Thyroid gland (tissue), 4 donors: ENCODE data around the gene MUC13. TPM values are rescaled to one million over a fixed set of nuclear protein-coding genes. Genes with fewer than 3 reads are reported as not detected.
A peak's percentile ranks its signal among the peaks of the same experiment; 100 is the strongest.

Source experiments
- DNase-seq, 2 donors: peaks; one replicate each; pipeline ENCODE4 v3.0.0-alpha.2; 2019
- H3K27ac ChIP-seq, 3 donors: fragments of 200-600 bp; sonication (generic); 1 replicate in 2 of 3; 2 replicates in 1 of 3; pipeline ENCODE4 v1.5.1; 2016 to 2019; ENCODE audit warnings: mild to moderate bottlenecking in 1 of 3, moderate library complexity in 1 of 3
- H3K27me3 ChIP-seq: fragments of 200-600 bp; sonication (generic); one replicate; pipeline ENCODE4 v1.5.1; 2019
- H3K36me3 ChIP-seq, 2 donors: fragments of 200-600 bp; sonication (generic); one replicate each; pipeline ENCODE4 v1.5.1; 2016 to 2019
- H3K4me1 ChIP-seq, 2 donors: fragments of 200-600 bp; sonication (generic); one replicate each; pipeline ENCODE4 v1.5.1; 2017 to 2019
- H3K4me3 ChIP-seq, 3 donors: fragments of 200-600 bp; sonication (generic); replicated peaks in 1 of 3; 1 replicate in 2 of 3; 2 replicates in 1 of 3; pipeline ENCODE4 v1.5.1; 2016; ENCODE audit warnings: mild to moderate bottlenecking in 1 of 3
- H3K9me3 ChIP-seq: fragments of 200-600 bp; sonication (generic); one replicate; pipeline ENCODE4 v1.5.1; 2017
- POLR2A ChIP-seq, 2 donors: fragments of 450-650 bp; IDR thresholded peaks; one replicate each; pipeline ENCODE4 v1.6.1; 2017; ENCODE audit warnings: antibody characterized with exemption in 2 of 2, mild to moderate bottlenecking in 2 of 2, moderate library complexity in 1 of 2
- WGBS, 2 donors: methylation state at CpG; one replicate each; pipeline ENCODE4 v1.1.5; 2017; 5-methylcytosine and 5-hydroxymethylcytosine counted together
- intact Hi-C: fragments of 100-400 bp; cut with DNase I; formaldehyde crosslinking; loops from one replicate; pipeline ENCODE4 v1.15.1; 2023
- total RNA-seq, 4 donors: library from RNA; depleted of rRNA; stranded (reverse); fragments of >200 nt; gene quantifications; one replicate each; pipeline ENCODE4 v1.2.3, GENCODE V29; 2016
- TF ChIP-seq, protein P1 (sequence below), 6 experiments: fragments of 200-600 bp in 3 of 6; fragments of 450-650 bp in 3 of 6; sonication (generic) in 3 of 6; IDR thresholded peaks; one replicate each; pipeline ENCODE4 v1.5.1; 2016 to 2019; ENCODE audit warnings: antibody characterized with exemption in 6 of 6, mild to moderate bottlenecking in 2 of 6, inconsistent platforms in 1 of 6, moderate library complexity in 1 of 6

MUC13 gene
- total RNA-seq, 4 donors from 2014 or later = not detected

DNA sequence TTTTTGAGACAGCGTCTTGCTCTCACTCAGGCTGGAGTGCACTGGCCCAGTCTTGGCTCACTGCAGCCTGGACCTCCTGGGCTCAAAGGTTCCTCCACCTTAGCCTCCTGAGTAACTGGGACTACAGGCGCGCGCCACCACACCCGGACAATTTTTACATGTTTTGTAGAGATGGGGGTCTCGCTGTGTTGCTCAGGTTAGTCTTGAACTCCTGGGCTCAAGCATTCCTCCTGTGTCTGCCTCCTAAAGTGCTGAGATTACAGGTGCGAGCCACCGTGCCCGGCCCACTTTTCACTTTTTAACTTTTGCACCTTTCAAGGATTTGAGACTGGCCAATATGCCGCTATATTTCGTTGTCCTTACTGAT lies 46.6 kb downstream of the MUC13 start:
- Histone ChIP-seq H3K36me3 (no peaks in the 10 kb centered on the region), H3K27me3 (no peaks in the 10 kb centered on the region), H3K4me1 (peaks cover 10 to 31% of the 10 kb centered on the region in 2 donors), H3K4me3 (peak overlapping the region in 1 of 3 donors; percentile 66), H3K27ac (peak overlapping the region; percentile 81 to 91 (median 89)), H3K9me3 (no peaks in the 10 kb centered on the region)
- 90 to 91% methylated on average over 11 of the region's 11 CpGs for WGBS, 2 donors
- no peak for DNase-seq
- no peak for TF ChIP-seq POLR2A (IDR thresholded peaks at IDR 0.05)
- TF ChIP-seq, protein P1, sequence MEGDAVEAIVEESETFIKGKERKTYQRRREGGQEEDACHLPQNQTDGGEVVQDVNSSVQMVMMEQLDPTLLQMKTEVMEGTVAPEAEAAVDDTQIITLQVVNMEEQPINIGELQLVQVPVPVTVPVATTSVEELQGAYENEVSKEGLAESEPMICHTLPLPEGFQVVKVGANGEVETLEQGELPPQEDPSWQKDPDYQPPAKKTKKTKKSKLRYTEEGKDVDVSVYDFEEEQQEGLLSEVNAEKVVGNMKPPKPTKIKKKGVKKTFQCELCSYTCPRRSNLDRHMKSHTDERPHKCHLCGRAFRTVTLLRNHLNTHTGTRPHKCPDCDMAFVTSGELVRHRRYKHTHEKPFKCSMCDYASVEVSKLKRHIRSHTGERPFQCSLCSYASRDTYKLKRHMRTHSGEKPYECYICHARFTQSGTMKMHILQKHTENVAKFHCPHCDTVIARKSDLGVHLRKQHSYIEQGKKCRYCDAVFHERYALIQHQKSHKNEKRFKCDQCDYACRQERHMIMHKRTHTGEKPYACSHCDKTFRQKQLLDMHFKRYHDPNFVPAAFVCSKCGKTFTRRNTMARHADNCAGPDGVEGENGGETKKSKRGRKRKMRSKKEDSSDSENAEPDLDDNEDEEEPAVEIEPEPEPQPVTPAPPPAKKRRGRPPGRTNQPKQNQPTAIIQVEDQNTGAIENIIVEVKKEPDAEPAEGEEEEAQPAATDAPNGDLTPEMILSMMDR (IDR thresholded peaks at IDR 0.05) = no peak
- intact Hi-C loops = no loop called here

DNA sequence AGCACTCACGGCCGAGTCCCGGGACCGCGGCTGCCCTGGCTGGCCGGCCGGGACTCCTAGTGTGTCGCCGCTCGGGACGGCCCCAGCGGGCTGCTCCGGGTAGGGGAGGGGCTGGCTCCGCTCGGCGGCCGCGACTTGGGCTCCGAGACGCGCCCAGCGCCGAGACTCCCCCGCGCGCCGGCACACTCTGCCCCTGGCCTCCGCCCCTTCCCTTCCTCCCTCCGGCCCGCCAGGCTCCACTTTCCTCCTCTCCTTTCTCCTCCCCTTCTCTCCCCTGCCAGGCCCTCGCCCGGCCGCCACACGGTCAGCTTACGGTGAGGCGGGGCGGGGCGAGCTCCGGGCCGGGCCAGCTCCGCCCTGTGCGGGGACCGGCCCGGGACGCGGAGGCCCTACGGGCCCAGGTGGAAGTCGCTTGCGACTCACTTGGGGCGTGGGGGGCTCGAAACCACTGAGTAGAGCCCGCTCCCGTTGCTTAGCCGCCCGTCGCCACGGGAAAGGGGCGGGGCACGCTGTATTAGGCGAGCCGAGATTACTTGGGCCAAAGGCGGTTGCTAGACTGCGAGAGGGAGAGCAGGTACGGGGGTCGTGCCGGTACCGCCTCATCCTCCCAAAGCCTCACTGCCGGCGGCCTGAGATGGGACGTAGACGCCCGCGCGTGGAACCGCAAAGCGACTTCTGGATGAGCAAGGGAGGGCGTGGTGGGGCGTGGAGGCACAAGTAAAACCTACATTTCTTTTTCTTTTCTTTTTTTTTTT lies 47.2 kb downstream of the MUC13 start, which contains the start of gene ITGB5:
Gene ITGB5, minus strand, starts transcription at position 189 of the 755 bp plus-strand sequence. CDS start 365 bp downstream, outside the sequence.
- peak in 1 of 2 donors; percentile 84 for TF ChIP-seq POLR2A (IDR thresholded peaks at IDR 0.05)
- TF ChIP-seq, protein P1 (IDR thresholded peaks at IDR 0.05) = peak in 1 of 6 experiments; percentile 10
- Histone ChIP-seq H3K9me3 (no peaks in the 10 kb centered on the region), H3K4me3 (peak within 1 kb of the TSS; percentile 41 to 79 (median 66)), H3K4me1 (peaks cover 10 to 31% of the 10 kb centered on the region in 2 donors), H3K36me3 (no peaks in the 10 kb centered on the region), H3K27me3 (no peaks in the 10 kb centered on the region), H3K27ac (peak within 1 kb of the TSS; percentile 89 to 91 (median 89))
- DNase-seq = peak; percentile 88 to 89
- intact Hi-C loops = no loop called here
- WGBS, 2 donors = 6 to 8% methylated on average over 19 to 39 of the region's 78 CpGs

DNA sequence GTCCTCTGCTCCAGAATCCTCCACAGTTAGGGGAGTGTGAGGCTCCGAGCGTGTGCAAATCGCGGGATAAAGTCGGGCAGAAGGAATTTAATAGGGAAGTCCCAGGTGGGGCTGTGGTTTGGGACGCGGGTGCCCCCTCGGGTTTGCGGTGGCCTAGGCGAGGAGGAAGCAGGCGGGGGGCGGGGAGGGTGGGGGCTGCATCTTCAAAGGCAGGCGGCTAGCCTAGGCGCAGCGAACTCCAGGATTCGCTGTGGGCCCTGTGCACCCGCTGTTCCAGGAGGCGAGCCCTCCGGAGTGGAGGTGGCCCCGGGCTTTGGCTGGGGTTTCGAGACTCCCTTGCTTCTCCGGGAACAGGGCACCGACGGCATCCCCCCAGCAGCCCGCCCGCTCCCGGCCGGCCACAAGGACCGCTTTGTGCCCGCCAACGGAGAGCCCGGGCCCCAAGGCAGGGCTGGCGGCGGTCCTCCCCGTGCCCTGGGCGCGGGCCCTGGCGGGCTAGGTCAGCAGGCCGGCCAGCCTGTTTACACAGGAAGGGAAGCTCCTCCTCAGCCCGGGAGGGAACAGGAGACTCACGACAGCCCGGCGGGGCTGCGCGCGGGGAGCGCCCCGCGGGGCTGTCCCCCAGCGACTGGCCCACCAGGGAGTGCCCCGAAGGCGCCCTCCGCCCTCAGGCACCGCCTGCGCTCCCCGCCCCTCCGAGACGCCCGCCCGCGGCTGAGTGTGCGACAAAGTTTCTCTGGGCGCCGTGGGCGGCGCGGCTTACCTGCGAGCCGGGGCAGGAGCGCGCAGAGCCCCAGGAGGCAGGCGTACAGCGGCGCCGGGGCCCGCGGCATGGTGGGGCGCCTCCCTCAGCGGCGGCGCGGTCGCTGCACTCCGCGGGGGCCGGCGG lies 48.1 kb downstream of the MUC13 start:
- H3K4me1 ChIP-seq = peaks cover 10 to 31% of the 10 kb centered on the region in 2 donors
- H3K4me3 ChIP-seq = peak overlapping the region; percentile 33 to 66 (median 41)
- DNase-seq = peak; percentile 67 to 72
- intact Hi-C loops = no loop called here
- no peaks in the 10 kb centered on the region for H3K9me3 ChIP-seq
- 0 to 1% methylated on average over 7 to 18 of the region's 87 CpGs for WGBS, 2 donors
- no peaks in the 10 kb centered on the region for H3K27me3 ChIP-seq
- TF ChIP-seq POLR2A (IDR thresholded peaks at IDR 0.05) = peak; percentile 35 to 54
- TF ChIP-seq, protein P1 (IDR thresholded peaks at IDR 0.05) = no peak
- H3K27ac ChIP-seq = peak overlapping the region; percentile 89 to 91 (median 89)
- no peaks in the 10 kb centered on the region for H3K36me3 ChIP-seq

DNA sequence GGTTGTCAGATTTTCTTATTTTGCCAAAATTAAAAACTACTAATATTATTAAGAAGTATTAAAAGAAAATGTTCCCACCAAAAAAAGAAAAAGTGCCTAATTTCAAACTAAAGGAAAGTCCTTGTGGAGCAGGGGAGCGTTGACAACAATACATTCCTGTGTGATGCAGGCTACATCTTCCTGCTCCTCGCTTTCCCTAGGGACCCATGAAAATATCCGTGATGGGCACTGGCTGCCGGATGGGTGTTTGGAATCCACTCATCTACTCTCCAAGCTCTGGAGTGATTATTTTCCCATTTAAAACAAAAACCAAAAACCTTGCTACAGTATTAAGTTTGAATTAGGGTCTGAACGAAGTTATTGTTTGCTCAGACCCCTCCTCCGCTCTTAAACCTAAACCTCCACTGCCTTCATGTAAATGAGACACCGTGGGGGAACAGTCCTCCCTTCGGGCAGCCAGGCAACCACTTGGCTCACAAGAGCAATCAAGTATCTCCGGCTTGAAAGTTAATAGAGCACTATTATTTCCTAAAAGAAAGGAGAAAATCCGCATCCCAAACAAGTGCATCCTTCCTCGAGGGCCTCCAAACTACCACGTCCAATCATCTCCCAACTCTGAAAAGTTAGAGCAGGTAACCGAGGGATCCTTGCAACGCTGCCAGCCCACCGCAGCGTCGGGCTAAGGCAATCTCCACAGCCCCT lies 48.9 kb downstream of the MUC13 start:
- Histone ChIP-seq H3K9me3 (no peaks in the 10 kb centered on the region), H3K27ac (peak overlapping the region in 2 of 3 donors; percentile 89 to 91), H3K4me1 (peaks cover 10 to 31% of the 10 kb centered on the region in 2 donors), H3K4me3 (peak overlapping the region in 2 of 3 donors; percentile 41 to 66), H3K36me3 (no peaks in the 10 kb centered on the region), H3K27me3 (no peaks in the 10 kb centered on the region)
- DNase-seq = peak; percentile 46 to 58
- intact Hi-C loops = no loop called here
- TF ChIP-seq, protein P1 (IDR thresholded peaks at IDR 0.05) = no peak
- TF ChIP-seq POLR2A (IDR thresholded peaks at IDR 0.05) = no peak
- WGBS, 2 donors = 25 to 32% methylated on average over 15 to 17 of the region's 17 CpGs
